ES-I3 (cell line): ENCODE results near the gene DHX35.

Experiments used
- H3K36me3 ChIP-seq: 2 replicates; pipeline ENCODE4 v1.6.1; 2013; ENCODE audit warnings: mild to moderate bottlenecking, low read length, control low read depth, moderate library complexity; ENCODE audit not compliant: insufficient read depth
- H3K4me1 ChIP-seq: 2 replicates; pipeline ENCODE4 v1.6.1; 2013; ENCODE audit warnings: mild to moderate bottlenecking, control low read depth, low read length; ENCODE audit not compliant: insufficient read depth
- H3K9ac ChIP-seq: 2 replicates; pipeline ENCODE4 v1.6.1; 2013; ENCODE audit warnings: low read depth, mild to moderate bottlenecking, low read length, moderate library complexity
- H3K9me3 ChIP-seq: 2 replicates; pipeline ENCODE4 v1.6.1; 2013; ENCODE audit warnings: mild to moderate bottlenecking, low read length, moderate library complexity; ENCODE audit not compliant: control insufficient read depth, insufficient read depth

The DHX35 gene

DNA sequence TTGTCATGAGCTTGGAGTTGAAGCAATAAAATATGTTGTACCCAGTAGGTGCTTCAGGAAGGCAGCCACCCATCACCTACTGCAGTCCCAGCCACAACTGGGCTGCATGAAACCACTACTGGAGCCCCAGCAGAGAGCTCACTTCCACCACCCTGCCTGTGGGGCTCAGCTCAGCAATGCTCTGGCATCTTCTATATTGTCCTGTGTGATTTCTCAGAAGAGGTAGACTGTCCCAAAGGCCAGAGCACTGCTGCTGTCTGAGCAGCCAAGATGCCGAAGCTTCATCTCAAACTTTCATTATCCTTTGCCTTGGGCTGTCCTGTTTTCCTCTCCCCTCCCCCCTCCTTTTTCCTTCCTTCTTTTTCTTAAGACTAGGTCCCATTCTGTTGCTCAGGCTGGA, 126.9 kb downstream of the DHX35 start:
- no peaks in the 10 kb centered on the region for H3K9me3 ChIP-seq
- H3K4me1 ChIP-seq, result no peaks in the 10 kb centered on the region
- H3K9ac ChIP-seq, result no peak overlapping the region
- no peaks in the 10 kb centered on the region for H3K36me3 ChIP-seq
